H9 (cell line): ENCODE results near the gene ANKRD13B. TPM values are rescaled to one million over a fixed set of nuclear protein-coding genes. Genes with fewer than 3 reads are reported as not detected.

Source experiments
- DNase-seq: peaks from one replicate; pipeline ENCODE4 v3.0.0-alpha.2; 2017
- H2AFZ ChIP-seq: one replicate; pipeline ENCODE4 v1.6.1; 2013; ENCODE audit warnings: mild to moderate bottlenecking, low read length, control low read depth, moderate library complexity
- H2AK5ac ChIP-seq: 2 replicates; pipeline ENCODE4 v1.6.1; 2013; ENCODE audit warnings: low read length, control low read depth, mixed read lengths; ENCODE audit not compliant: insufficient read length
- H2BK120ac ChIP-seq: one replicate; pipeline ENCODE4 v1.6.1; 2013; ENCODE audit warnings: low read depth, mild to moderate bottlenecking, low read length, control low read depth, inconsistent platforms; ENCODE audit not compliant: poor library complexity, severe bottlenecking
- H2BK12ac ChIP-seq: 2 replicates; pipeline ENCODE4 v1.6.1; 2013; ENCODE audit warnings: low read length, control low read depth, mixed read lengths, low read depth; ENCODE audit not compliant: insufficient read length
- H2BK15ac ChIP-seq: 2 replicates; pipeline ENCODE4 v1.6.1; 2013; ENCODE audit warnings: low read depth, low read length, control low read depth
- H2BK20ac ChIP-seq: one replicate; pipeline ENCODE4 v1.6.1; 2013; ENCODE audit warnings: low read depth, mild to moderate bottlenecking, low read length, control low read depth, inconsistent platforms; ENCODE audit not compliant: poor library complexity, severe bottlenecking
- H2BK5ac ChIP-seq: 2 replicates; pipeline ENCODE4 v1.6.1; 2013; ENCODE audit warnings: low read length, control low read depth, mixed read lengths; ENCODE audit not compliant: insufficient read length
- H3K14ac ChIP-seq: 2 replicates; pipeline ENCODE4 v1.6.1; 2013; ENCODE audit warnings: low read length, control low read depth; ENCODE audit not compliant: insufficient read depth
- H3K18ac ChIP-seq: 2 replicates; pipeline ENCODE4 v1.6.1; 2013; ENCODE audit warnings: low read depth, mild to moderate bottlenecking, mixed read lengths, low read length, control low read depth; ENCODE audit not compliant: insufficient read length
- H3K23ac ChIP-seq: 2 replicates; pipeline ENCODE4 v1.6.1; 2013; ENCODE audit warnings: low read length, control low read depth, mixed read lengths, low read depth; ENCODE audit not compliant: insufficient read length
- H3K23me2 ChIP-seq: 2 replicates; pipeline ENCODE4 v1.6.1; 2013; ENCODE audit warnings: low read depth, mild to moderate bottlenecking, mixed read lengths, low read length, control low read depth; ENCODE audit not compliant: insufficient read length, poor library complexity, severe bottlenecking
- H3K27ac ChIP-seq: 2 replicates; pipeline ENCODE4 v1.5.1; 2013; ENCODE audit warnings: low read length, control low read depth, mixed read lengths, low read depth; ENCODE audit not compliant: insufficient read length
- H3K27me3 ChIP-seq: 2 replicates; pipeline ENCODE4 v1.6.1; 2013; ENCODE audit warnings: low read length, control low read depth, inconsistent platforms; ENCODE audit not compliant: insufficient read depth
- H3K4ac ChIP-seq: 2 replicates; pipeline ENCODE4 v1.6.1; 2013; ENCODE audit warnings: low read depth, mild to moderate bottlenecking, control low read depth, inconsistent platforms, low read length, moderate library complexity
- H3K4me1 ChIP-seq: 2 replicates; pipeline ENCODE4 v1.6.1; 2013; ENCODE audit warnings: low read length, control low read depth, inconsistent platforms; ENCODE audit not compliant: insufficient read depth
- H3K4me2 ChIP-seq: 2 replicates; pipeline ENCODE4 v1.6.1; 2013; ENCODE audit warnings: low read length, control low read depth, mixed read lengths; ENCODE audit not compliant: insufficient read length, insufficient read depth
- H3K56ac ChIP-seq: 2 replicates; pipeline ENCODE4 v1.6.1; 2013; ENCODE audit warnings: low read depth, mild to moderate bottlenecking, mixed read lengths, low read length, control low read depth; ENCODE audit not compliant: insufficient read length
- H3K79me1 ChIP-seq: 2 replicates; pipeline ENCODE4 v1.6.1; 2013; ENCODE audit warnings: low read depth, mild to moderate bottlenecking, moderate library complexity, low read length, control low read depth, inconsistent platforms; ENCODE audit not compliant: insufficient read depth, poor library complexity, severe bottlenecking
- H3K79me2 ChIP-seq: 2 replicates; pipeline ENCODE4 v1.6.1; 2013; ENCODE audit warnings: low read length, control low read depth, inconsistent platforms; ENCODE audit not compliant: insufficient read depth
- H3K9ac ChIP-seq: 2 replicates; pipeline ENCODE4 v1.6.1; 2013; ENCODE audit warnings: low read length, control low read depth, mixed read lengths; ENCODE audit not compliant: insufficient read length; ENCODE audit errors: extremely low read depth
- H3K9me3 ChIP-seq: one replicate; pipeline ENCODE4 v1.6.1; 2013; ENCODE audit warnings: low read depth, low read length, inconsistent platforms; ENCODE audit not compliant: control insufficient read depth
- H3T11ph ChIP-seq: one replicate; pipeline ENCODE4 v1.6.1; 2013; ENCODE audit warnings: mild to moderate bottlenecking, low read length, control low read depth, inconsistent platforms
- H4K20me1 ChIP-seq: one replicate; pipeline ENCODE4 v1.6.1; 2013; ENCODE audit not compliant: control insufficient read depth, insufficient read length, insufficient read depth
- H4K5ac ChIP-seq: 2 replicates; pipeline ENCODE4 v1.6.1; 2013; ENCODE audit warnings: low read depth, mild to moderate bottlenecking, mixed read lengths, low read length, control low read depth; ENCODE audit not compliant: insufficient read length
- H4K8ac ChIP-seq: replicated peaks from 2 replicates; pipeline ENCODE4 v1.6.1; 2013; ENCODE audit warnings: low read length, control low read depth, mixed read lengths, low read depth; ENCODE audit not compliant: insufficient read length
- H4K91ac ChIP-seq: 2 replicates; pipeline ENCODE4 v1.6.1; 2013; ENCODE audit warnings: low read depth, mild to moderate bottlenecking, moderate library complexity, mixed read lengths, low read length, control low read depth; ENCODE audit not compliant: insufficient read length
- H3K27ac Mint-ChIP-seq, 3 experiments: 2 replicates in 2 of 3; 3 replicates in 1 of 3; pipeline ENCODE4 v1.8.0; 2020 to 2021; ENCODE audit warnings: mixed read lengths in 3 of 3, mild to moderate bottlenecking in 1 of 3, moderate library complexity in 1 of 3
- H3K27me3 Mint-ChIP-seq: 2 replicates; pipeline ENCODE4 v1.8.0; 2021; ENCODE audit warnings: low read depth, mild to moderate bottlenecking, moderate library complexity, mixed read lengths
- H3K36me3 Mint-ChIP-seq, 3 experiments: 2 replicates in 2 of 3; 3 replicates in 1 of 3; pipeline ENCODE4 v1.8.0; 2020 to 2021; ENCODE audit warnings: low read depth in 3 of 3, mixed read lengths in 3 of 3; ENCODE audit not compliant: insufficient read depth in 1 of 3
- H3K4me1 Mint-ChIP-seq, 2 experiments: 2 replicates each; pipeline ENCODE4 v1.8.0; 2020; ENCODE audit warnings: mixed read lengths in 2 of 2
- H3K4me3 Mint-ChIP-seq, 2 experiments: 2 replicates in 1 of 2; 3 replicates in 1 of 2; pipeline ENCODE4 v1.8.0; 2020 to 2021; ENCODE audit warnings: mild to moderate bottlenecking in 2 of 2, mixed read lengths in 2 of 2, moderate library complexity in 1 of 2
- H3K9me3 Mint-ChIP-seq, 2 experiments: 2 replicates in 1 of 2; 3 replicates in 1 of 2; pipeline ENCODE4 v1.8.0; 2020; ENCODE audit warnings: mild to moderate bottlenecking in 2 of 2, mixed read lengths in 2 of 2, moderate library complexity in 1 of 2
- WGBS: extraction: QIAGEN DNeasy Blood & Tissue Kit; methylation state at CpG from one replicate; pipeline ENCODE4 v1.1.7; 2013; ENCODE audit warnings: missing lambda C conversion rate, low lambda C conversion rate, mixed read lengths; ENCODE audit not compliant: insufficient read length; ENCODE audit errors: extremely low coverage; 5-methylcytosine and 5-hydroxymethylcytosine counted together
- total RNA-seq: library from RNA; stranded (reverse); gene quantifications from 2 replicates; pipeline ENCODE4 v1.2.1, GENCODE V29; 2021
- TF ChIP-seq, protein P1 (sequence below): fragments of 200-600 bp; sonication (generic); conservative IDR thresholded peaks from 3 replicates; pipeline ENCODE4 v1.8.0; 2021; ENCODE audit warnings: antibody characterized with exemption, mild to moderate bottlenecking

ANKRD13B gene
- total RNA-seq, 1 experiment from 2014 or later = 24.2 TPM

GRCh38 chr17:29584452-29585079 lies 8.4 kb upstream of the ANKRD13B start:
- peak overlapping the region in 1 of 2 experiments; percentile 38; a peak in 1 of 5 replicates for H3K4me3 Mint-ChIP-seq
- Histone ChIP-seq H3K9me3 (no peaks in the 10 kb centered on the region), H4K91ac (no peak overlapping the region), H2BK120ac (no peak overlapping the region), H3K27ac (no peak overlapping the region), H2AK5ac (no peak overlapping the region), H3K27me3 (no peaks in the 10 kb centered on the region), H2AFZ (no peak overlapping the region), H3K23me2 (peaks cover 10% of the 10 kb centered on the region), H4K20me1 (no peaks in the 10 kb centered on the region), H2BK5ac (no peak overlapping the region), H4K5ac (no peak overlapping the region), H3K23ac (no peak overlapping the region), H2BK12ac (no peak overlapping the region), H4K8ac (no peak overlapping the region), H3T11ph (no peak overlapping the region), H3K4ac (no peak overlapping the region), H3K9ac (no peak overlapping the region), H3K4me1 (peaks cover 15% of the 10 kb centered on the region; the same call in 1 of the 2 replicates), H3K79me2 (peaks cover 23% of the 10 kb centered on the region; the same call in 1 of the 2 replicates), H3K4me2 (no peak overlapping the region), H3K56ac (no peak overlapping the region), H3K79me1 (peaks cover 4% of the 10 kb centered on the region), H2BK20ac (no peak overlapping the region), H3K14ac (no peak overlapping the region), H2BK15ac (no peak overlapping the region), H3K18ac (no peak overlapping the region)
- TF ChIP-seq, protein P1, sequence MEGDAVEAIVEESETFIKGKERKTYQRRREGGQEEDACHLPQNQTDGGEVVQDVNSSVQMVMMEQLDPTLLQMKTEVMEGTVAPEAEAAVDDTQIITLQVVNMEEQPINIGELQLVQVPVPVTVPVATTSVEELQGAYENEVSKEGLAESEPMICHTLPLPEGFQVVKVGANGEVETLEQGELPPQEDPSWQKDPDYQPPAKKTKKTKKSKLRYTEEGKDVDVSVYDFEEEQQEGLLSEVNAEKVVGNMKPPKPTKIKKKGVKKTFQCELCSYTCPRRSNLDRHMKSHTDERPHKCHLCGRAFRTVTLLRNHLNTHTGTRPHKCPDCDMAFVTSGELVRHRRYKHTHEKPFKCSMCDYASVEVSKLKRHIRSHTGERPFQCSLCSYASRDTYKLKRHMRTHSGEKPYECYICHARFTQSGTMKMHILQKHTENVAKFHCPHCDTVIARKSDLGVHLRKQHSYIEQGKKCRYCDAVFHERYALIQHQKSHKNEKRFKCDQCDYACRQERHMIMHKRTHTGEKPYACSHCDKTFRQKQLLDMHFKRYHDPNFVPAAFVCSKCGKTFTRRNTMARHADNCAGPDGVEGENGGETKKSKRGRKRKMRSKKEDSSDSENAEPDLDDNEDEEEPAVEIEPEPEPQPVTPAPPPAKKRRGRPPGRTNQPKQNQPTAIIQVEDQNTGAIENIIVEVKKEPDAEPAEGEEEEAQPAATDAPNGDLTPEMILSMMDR = no peak
- H3K36me3 Mint-ChIP-seq = peaks cover 19 to 36% (median 30%) of the 10 kb centered on the region in 3 experiments
- H3K27ac Mint-ChIP-seq = peak overlapping the region; percentile 55 to 91 (median 77); a peak in 3 of 7 replicates
- H3K9me3 Mint-ChIP-seq = no peaks in the 10 kb centered on the region
- no peaks in the 10 kb centered on the region for H3K27me3 Mint-ChIP-seq
- no CpG with 5 or more reads among the region's 12 CpGs for WGBS
- no peak for DNase-seq
- peaks cover 28 to 43% of the 10 kb centered on the region in 2 experiments for H3K4me1 Mint-ChIP-seq
